Activated naive CD8-positive, alpha-beta T cell treated with anti-CD3 and anti-CD28 coated beads for 36 hours (primary cell): Measurements from ENCODE around the gene GRB7. TPM values are rescaled to one million over a fixed set of nuclear protein-coding genes. Genes with fewer than 3 reads are reported as not detected.
A peak's percentile ranks its signal among the peaks of the same experiment; 100 is the strongest.

Experiments
- DNase-seq: peaks from one replicate; pipeline ENCODE4 v3.0.0; 2021
- H3K27ac Mint-ChIP-seq: one replicate; pipeline ENCODE4 v1.8.0; 2022; ENCODE audit warnings: mild to moderate bottlenecking, moderate library complexity, mixed read lengths
- H3K27me3 Mint-ChIP-seq: one replicate; pipeline ENCODE4 v1.8.0; 2022; ENCODE audit warnings: mild to moderate bottlenecking, mixed read lengths
- H3K36me3 Mint-ChIP-seq: one replicate; pipeline ENCODE4 v1.8.0; 2021; ENCODE audit warnings: mild to moderate bottlenecking, mixed read lengths
- H3K4me1 Mint-ChIP-seq: one replicate; pipeline ENCODE4 v1.8.0; 2021; ENCODE audit warnings: mixed read lengths
- H3K4me3 Mint-ChIP-seq: one replicate; pipeline ENCODE4 v1.8.0; 2022; ENCODE audit warnings: mild to moderate bottlenecking, moderate library complexity, mixed read lengths
- H3K9me3 Mint-ChIP-seq: one replicate; pipeline ENCODE4 v1.8.0; 2022; ENCODE audit warnings: mixed read lengths
- total RNA-seq, 2 experiments: library from RNA; stranded (reverse); gene quantifications; one replicate each; pipeline ENCODE4 v1.2.3, GENCODE V29; 2021

GRB7 gene
- total RNA-seq, 2 experiments from 2014 or later = 0.60 to 0.84 TPM

GRCh38 chr17:39750131-39751015, 12.6 kb downstream of the GRB7 start:
- H3K27me3 Mint-ChIP-seq = no peaks in the 10 kb centered on the region
- no peak for DNase-seq
- no peaks in the 10 kb centered on the region for H3K9me3 Mint-ChIP-seq
- no peak overlapping the region for H3K4me3 Mint-ChIP-seq
- no peaks in the 10 kb centered on the region for H3K36me3 Mint-ChIP-seq
- peaks cover 25% of the 10 kb centered on the region for H3K4me1 Mint-ChIP-seq
- H3K27ac Mint-ChIP-seq = no peak overlapping the region

- Mint-ChIP-seq H3K27me3 (no peaks in the 10 kb centered on the region), H3K4me1 (peaks cover 32% of the 10 kb centered on the region), H3K27ac (no peak overlapping the region), H3K9me3 (no peaks in the 10 kb centered on the region), H3K4me3 (no peak overlapping the region), H3K36me3 (no peaks in the 10 kb centered on the region)
- no peak for DNase-seq
These were observed 13.3 kb downstream of the GRB7 start for GRCh38 chr17:39751016-39751543.

GRCh38 chr17:39751637-39752036, 13.9 kb downstream of the GRB7 start:
- H3K27ac Mint-ChIP-seq = peak overlapping the region; percentile 27
- H3K4me1 Mint-ChIP-seq = peaks cover 38% of the 10 kb centered on the region

GRCh38 chr17:39752241-39752881, 14.6 kb downstream of the GRB7 start:
- no peaks in the 10 kb centered on the region for H3K27me3 Mint-ChIP-seq
- DNase-seq = no peak
- H3K4me1 Mint-ChIP-seq = peaks cover 45% of the 10 kb centered on the region
- no peaks in the 10 kb centered on the region for H3K36me3 Mint-ChIP-seq
- peak overlapping the region; percentile 38 for H3K4me3 Mint-ChIP-seq
- no peaks in the 10 kb centered on the region for H3K9me3 Mint-ChIP-seq
- H3K27ac Mint-ChIP-seq = no peak overlapping the region

More at GRCh38 chr17:39751637-39752036, 13.9 kb downstream of the GRB7 start:
- Mint-ChIP-seq H3K36me3 (no peaks in the 10 kb centered on the region), H3K4me3 (no peak overlapping the region), H3K9me3 (no peaks in the 10 kb centered on the region), H3K27me3 (no peaks in the 10 kb centered on the region)
- no peak for DNase-seq

GRCh38 chr17:39753514-39754160, 15.9 kb downstream of the GRB7 start:
- peak overlapping the region; percentile 78 for H3K4me3 Mint-ChIP-seq
- peak; percentile 76 for DNase-seq
- no peaks in the 10 kb centered on the region for H3K27me3 Mint-ChIP-seq
- H3K9me3 Mint-ChIP-seq = no peaks in the 10 kb centered on the region
- H3K27ac Mint-ChIP-seq = peak overlapping the region; percentile 89
- H3K4me1 Mint-ChIP-seq = peaks cover 58% of the 10 kb centered on the region
- peaks cover 2% of the 10 kb centered on the region for H3K36me3 Mint-ChIP-seq

GRCh38 chr17:39754161-39754957, 16.6 kb downstream of the GRB7 start:
- peak overlapping the region; percentile 85 for H3K27ac Mint-ChIP-seq
- peaks cover 65% of the 10 kb centered on the region for H3K4me1 Mint-ChIP-seq
- DNase-seq = peak; percentile 99
- H3K27me3 Mint-ChIP-seq = no peaks in the 10 kb centered on the region
- peaks cover 8% of the 10 kb centered on the region for H3K36me3 Mint-ChIP-seq
- peak overlapping the region; percentile 56 for H3K4me3 Mint-ChIP-seq
- no peaks in the 10 kb centered on the region for H3K9me3 Mint-ChIP-seq

- Mint-ChIP-seq H3K27ac (peak overlapping the region; percentile 85), H3K36me3 (peaks cover 12% of the 10 kb centered on the region), H3K4me3 (peak overlapping the region; percentile 44), H3K27me3 (no peaks in the 10 kb centered on the region), H3K4me1 (peaks cover 70% of the 10 kb centered on the region), H3K9me3 (no peaks in the 10 kb centered on the region)
- DNase-seq = no peak
These were observed 17.3 kb downstream of the GRB7 start for GRCh38 chr17:39754958-39755553.

- peak overlapping the region; percentile 44 for H3K4me3 Mint-ChIP-seq
- no peaks in the 10 kb centered on the region for H3K9me3 Mint-ChIP-seq
- peaks cover 19% of the 10 kb centered on the region for H3K36me3 Mint-ChIP-seq
- H3K4me1 Mint-ChIP-seq = peaks cover 75% of the 10 kb centered on the region
- peak overlapping the region; percentile 85 for H3K27ac Mint-ChIP-seq
- no peaks in the 10 kb centered on the region for H3K27me3 Mint-ChIP-seq
- peak; percentile 55 for DNase-seq
These were observed 18.0 kb downstream of the GRB7 start for GRCh38 chr17:39755554-39756379.

GRCh38 chr17:39756380-39757079, 18.8 kb downstream of the GRB7 start:
- no peak for DNase-seq

GRCh38 chr17:39757176-39757662, 19.5 kb downstream of the GRB7 start:
- peak overlapping the region; percentile 85 for H3K27ac Mint-ChIP-seq
- H3K4me1 Mint-ChIP-seq = peaks cover 77% of the 10 kb centered on the region
- peaks cover 24% of the 10 kb centered on the region for H3K36me3 Mint-ChIP-seq
- no peak for DNase-seq
- no peaks in the 10 kb centered on the region for H3K9me3 Mint-ChIP-seq
- no peak overlapping the region for H3K4me3 Mint-ChIP-seq
- H3K27me3 Mint-ChIP-seq = no peaks in the 10 kb centered on the region

More at GRCh38 chr17:39756380-39757079, 18.8 kb downstream of the GRB7 start:
- Mint-ChIP-seq H3K27ac (peak overlapping the region; percentile 85), H3K9me3 (no peaks in the 10 kb centered on the region), H3K27me3 (no peaks in the 10 kb centered on the region), H3K36me3 (peaks cover 23% of the 10 kb centered on the region), H3K4me1 (peaks cover 77% of the 10 kb centered on the region), H3K4me3 (peak overlapping the region; percentile 44)

- peaks cover 31% of the 10 kb centered on the region for H3K36me3 Mint-ChIP-seq
- DNase-seq = peak; percentile 72
- H3K4me1 Mint-ChIP-seq = peaks cover 79% of the 10 kb centered on the region
- peak overlapping the region; percentile 47 for H3K4me3 Mint-ChIP-seq
- no peaks in the 10 kb centered on the region for H3K9me3 Mint-ChIP-seq
- H3K27ac Mint-ChIP-seq = peak overlapping the region; percentile 85
- no peaks in the 10 kb centered on the region for H3K27me3 Mint-ChIP-seq
These were observed 20.5 kb downstream of the GRB7 start for GRCh38 chr17:39757931-39758873.

- Mint-ChIP-seq H3K27me3 (no peaks in the 10 kb centered on the region), H3K4me1 (peaks cover 81% of the 10 kb centered on the region), H3K36me3 (peaks cover 33% of the 10 kb centered on the region), H3K4me3 (no peak overlapping the region), H3K9me3 (no peaks in the 10 kb centered on the region), H3K27ac (peak overlapping the region; percentile 85)
- no peak for DNase-seq
These were observed 21.5 kb downstream of the GRB7 start for GRCh38 chr17:39759204-39759603.
